H1 (cell line): ENCODE measurements around the gene HOXB6.

Experiments
- CHD2 ChIP-seq: IDR thresholded peaks from 2 replicates; pipeline ENCODE4 v1.6.1; 2012; ENCODE audit warnings: low read length, improper control_type of control experiment
- EZH2 ChIP-seq: fragments of 200-600 bp; sonication (generic); IDR thresholded peaks from 2 replicates; pipeline ENCODE4 v1.7.1; 2012; ENCODE audit warnings: low read depth, mild to moderate bottlenecking, moderate library complexity, low read length, inconsistent platforms; ENCODE audit not compliant: severe bottlenecking
- HDAC6 ChIP-seq: IDR thresholded peaks from one replicate; pipeline ENCODE4 v1.7.1; 2012; ENCODE audit warnings: low read depth, mild to moderate bottlenecking, inconsistent platforms, low read length, moderate library complexity
- NANOG ChIP-seq: IDR thresholded peaks from 2 replicates; pipeline ENCODE4 v1.6.1; 2011; ENCODE audit warnings: low read length, low read depth, mild to moderate bottlenecking, inconsistent platforms; ENCODE audit not compliant: insufficient read depth, poor library complexity, severe bottlenecking
- POLR2A ChIP-seq, 2 experiments: IDR thresholded peaks; 1 replicate in 1 of 2; 2 replicates in 1 of 2; pipeline ENCODE4 v1.6.1; 2011; ENCODE audit warnings: low read depth in 2 of 2, low read length in 2 of 2, mild to moderate bottlenecking in 2 of 2; ENCODE audit errors: control extremely low read depth in 1 of 2
- POLR2AphosphoS5 ChIP-seq: IDR thresholded peaks from 2 replicates; pipeline ENCODE4 v1.6.1; 2011; ENCODE audit warnings: low read depth, low read length
- SRF ChIP-seq: IDR thresholded peaks from 2 replicates; pipeline ENCODE4 v1.6.1; 2011; ENCODE audit warnings: mild to moderate bottlenecking, low read depth, low read length, moderate library complexity
- TEAD4 ChIP-seq: IDR thresholded peaks from 2 replicates; pipeline ENCODE4 v1.6.1; 2012; ENCODE audit warnings: low read depth, low read length, inconsistent platforms, mixed read lengths
- TF ChIP-seq, protein P1 (sequence below), 3 experiments: IDR thresholded peaks; 1 replicate in 2 of 3; 2 replicates in 1 of 3; pipeline versions ENCODE4 v1.5.1 to v1.6.1; 2011; ENCODE audit warnings: low read length in 3 of 3, mild to moderate bottlenecking in 3 of 3, inconsistent platforms in 2 of 3, low read depth in 1 of 3, moderate library complexity in 1 of 3; ENCODE audit not compliant: insufficient read depth in 1 of 3; ENCODE audit errors: control extremely low read depth in 1 of 3
- TF ChIP-seq, protein P2 (sequence below): IDR thresholded peaks from 2 replicates; pipeline ENCODE4 v1.6.1; 2012; ENCODE audit warnings: inconsistent platforms

DNA sequence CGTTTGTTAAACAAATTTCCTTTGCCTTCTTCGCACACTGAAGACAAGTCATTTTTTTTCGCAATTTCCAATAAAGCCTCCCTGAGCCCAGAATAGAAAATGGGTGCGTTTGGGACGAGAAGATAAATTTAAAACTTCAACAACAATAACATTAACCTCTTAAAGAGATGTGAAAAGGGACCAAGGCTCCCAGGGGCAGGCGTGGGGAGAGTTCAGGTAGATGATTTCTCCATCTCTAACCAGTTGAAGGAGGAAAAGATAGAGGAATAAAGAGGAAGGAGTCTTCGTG, 25.4 kb downstream of the HOXB6 start:
- TF ChIP-seq POLR2A (IDR thresholded peaks at IDR 0.05; ENCODE audit: control extremely low read depth in 1 of 2, low read depth in 2 of 2, low read length in 2 of 2) (no peak), NANOG (no peak), CHD2 (no peak), HDAC6 (no peak), POLR2AphosphoS5 (no peak), TEAD4 (no peak), SRF (no peak), EZH2 (peak; percentile 97)
- TF ChIP-seq, protein P1, sequence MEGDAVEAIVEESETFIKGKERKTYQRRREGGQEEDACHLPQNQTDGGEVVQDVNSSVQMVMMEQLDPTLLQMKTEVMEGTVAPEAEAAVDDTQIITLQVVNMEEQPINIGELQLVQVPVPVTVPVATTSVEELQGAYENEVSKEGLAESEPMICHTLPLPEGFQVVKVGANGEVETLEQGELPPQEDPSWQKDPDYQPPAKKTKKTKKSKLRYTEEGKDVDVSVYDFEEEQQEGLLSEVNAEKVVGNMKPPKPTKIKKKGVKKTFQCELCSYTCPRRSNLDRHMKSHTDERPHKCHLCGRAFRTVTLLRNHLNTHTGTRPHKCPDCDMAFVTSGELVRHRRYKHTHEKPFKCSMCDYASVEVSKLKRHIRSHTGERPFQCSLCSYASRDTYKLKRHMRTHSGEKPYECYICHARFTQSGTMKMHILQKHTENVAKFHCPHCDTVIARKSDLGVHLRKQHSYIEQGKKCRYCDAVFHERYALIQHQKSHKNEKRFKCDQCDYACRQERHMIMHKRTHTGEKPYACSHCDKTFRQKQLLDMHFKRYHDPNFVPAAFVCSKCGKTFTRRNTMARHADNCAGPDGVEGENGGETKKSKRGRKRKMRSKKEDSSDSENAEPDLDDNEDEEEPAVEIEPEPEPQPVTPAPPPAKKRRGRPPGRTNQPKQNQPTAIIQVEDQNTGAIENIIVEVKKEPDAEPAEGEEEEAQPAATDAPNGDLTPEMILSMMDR (IDR thresholded peaks at IDR 0.05; ENCODE audit: control extremely low read depth in 1 of 3, insufficient read depth in 1 of 3, low read depth in 1 of 3, low read length in 3 of 3) = no peak
- TF ChIP-seq, protein P2, sequence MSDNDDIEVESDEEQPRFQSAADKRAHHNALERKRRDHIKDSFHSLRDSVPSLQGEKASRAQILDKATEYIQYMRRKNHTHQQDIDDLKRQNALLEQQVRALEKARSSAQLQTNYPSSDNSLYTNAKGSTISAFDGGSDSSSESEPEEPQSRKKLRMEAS = no peak
